IMR-90 (cell line): ENCODE measurements around the gene BMP7. TPM values are rescaled to one million over a fixed set of nuclear protein-coding genes. Genes with fewer than 3 reads are reported as not detected.

Experiments
- ATAC-seq: fragments of 200-7000 bp; cut with Tn5 transposase; 2 replicates; pipeline ENCODE4 v1.9.1; 2020; ENCODE audit warnings: low read depth, mild to moderate bottlenecking, moderate library complexity
- BruUV-seq: library from RNA; stranded (reverse); fragments of 400-500 nt; replicated peaks from 2 replicates; lab custom pipeline; 2021; lab: Mats Ljungman, UMichigan
- CTCF ChIA-PET: fragments of 300-600 bp; formaldehyde crosslinking; extraction: SDS; loops from one replicate; lab custom pipeline; 2021; ENCODE audit warnings: antibody characterized with exemption; lab: Yijun Ruan, JAX
- POLR2A ChIA-PET: fragments of 300-600 bp; sonication (Branson Sonifier 250); formaldehyde crosslinking; loops from one replicate; lab custom pipeline; 2022; ENCODE audit warnings: antibody characterized with exemption; ENCODE audit not compliant: unreplicated experiment; lab: Charles Lee
- DNase-seq: peaks from one replicate; pipeline ENCODE4 v3.0.0; 2013
- H2AFZ ChIP-seq: replicated peaks from 2 replicates; pipeline ENCODE3; 2013; ENCODE audit warnings: low read length, mild to moderate bottlenecking; ENCODE audit not compliant: poor library complexity
- H2AK5ac ChIP-seq: 2 replicates; pipeline ENCODE4 v1.6.1; 2013; ENCODE audit warnings: low read depth, low read length, inconsistent platforms
- H2AK9ac ChIP-seq: replicated peaks from 2 replicates; pipeline ENCODE3; 2013; ENCODE audit warnings: mild to moderate bottlenecking, low read depth, low read length, moderate library complexity; ENCODE audit not compliant: poor library complexity
- H2BK120ac ChIP-seq: 2 replicates; pipeline ENCODE4 v1.6.1; 2013; ENCODE audit warnings: low read depth, low read length, inconsistent platforms
- H2BK15ac ChIP-seq: 3 replicates; pipeline ENCODE4 v1.6.1; 2013; ENCODE audit warnings: low read depth, low read length, inconsistent platforms
- H2BK20ac ChIP-seq: 2 replicates; pipeline ENCODE4 v1.6.1; 2013; ENCODE audit warnings: low read depth, mild to moderate bottlenecking, inconsistent platforms, low read length, moderate library complexity
- H2BK5ac ChIP-seq: 2 replicates; pipeline ENCODE4 v1.6.1; 2013; ENCODE audit warnings: mild to moderate bottlenecking, low read depth, low read length, inconsistent platforms; ENCODE audit not compliant: poor library complexity, severe bottlenecking
- H3K14ac ChIP-seq: replicated peaks from 2 replicates; pipeline ENCODE4 v1.6.1; 2013; ENCODE audit warnings: low read depth, low read length, inconsistent platforms
- H3K18ac ChIP-seq: 2 replicates; pipeline ENCODE4 v1.6.1; 2013; ENCODE audit warnings: low read depth, low read length, control low read depth
- H3K23ac ChIP-seq: 2 replicates; pipeline ENCODE4 v1.6.1; 2013; ENCODE audit warnings: low read depth, low read length, inconsistent platforms
- H3K27ac ChIP-seq: 2 replicates; pipeline ENCODE4 v1.5.1; 2013; ENCODE audit warnings: mild to moderate bottlenecking, control low read depth, low read length; ENCODE audit not compliant: insufficient read depth
- H3K27me3 ChIP-seq: 2 replicates; pipeline ENCODE4 v1.6.1; 2013; ENCODE audit warnings: low read length; ENCODE audit not compliant: control insufficient read depth, insufficient read depth
- H3K36me3 ChIP-seq: 2 replicates; pipeline ENCODE4 v1.6.1; 2013; ENCODE audit warnings: low read length, mixed read lengths; ENCODE audit not compliant: control insufficient read depth, insufficient read depth
- H3K4ac ChIP-seq: 2 replicates; pipeline ENCODE4 v1.6.1; 2013; ENCODE audit warnings: low read depth, low read length, inconsistent platforms
- H3K4me1 ChIP-seq: 2 replicates; pipeline ENCODE4 v1.6.1; 2013; ENCODE audit warnings: low read length, mixed read lengths; ENCODE audit not compliant: control insufficient read depth, insufficient read depth
- H3K4me2 ChIP-seq: 2 replicates; pipeline ENCODE4 v1.6.1; 2013; ENCODE audit warnings: low read depth, mild to moderate bottlenecking, control low read depth, low read length, moderate library complexity
- H3K4me3 ChIP-seq: 2 replicates; pipeline ENCODE4 v1.5.1; 2013; ENCODE audit warnings: low read depth, mild to moderate bottlenecking, control low read depth, low read length, moderate library complexity; ENCODE audit not compliant: insufficient read depth
- H3K56ac ChIP-seq: 2 replicates; pipeline ENCODE4 v1.6.1; 2013; ENCODE audit warnings: low read length, inconsistent platforms; ENCODE audit not compliant: insufficient read depth; ENCODE audit errors: extremely low read depth
- H3K79me1 ChIP-seq, 2 experiments: 2 replicates each; pipeline ENCODE4 v1.6.1; 2013; ENCODE audit warnings: low read length in 2 of 2, inconsistent platforms in 1 of 2, low read depth in 1 of 2
- H3K9ac ChIP-seq: 2 replicates; pipeline ENCODE4 v1.6.1; 2013; ENCODE audit warnings: low read depth, low read length, control low read depth
- H3K9me1 ChIP-seq: 2 replicates; pipeline ENCODE4 v1.6.1; 2013; ENCODE audit warnings: low read length, inconsistent platforms; ENCODE audit not compliant: insufficient read depth
- H3K9me3 ChIP-seq: 2 replicates; pipeline ENCODE4 v1.6.1; 2013; ENCODE audit warnings: low read length; ENCODE audit not compliant: control insufficient read depth, insufficient read depth
- H4K20me1 ChIP-seq: 2 replicates; pipeline ENCODE4 v1.6.1; 2013; ENCODE audit warnings: low read length, inconsistent platforms; ENCODE audit not compliant: insufficient read depth
- H4K5ac ChIP-seq: 2 replicates; pipeline ENCODE4 v1.6.1; 2013; ENCODE audit warnings: mild to moderate bottlenecking, low read depth, low read length, control low read depth
- H4K8ac ChIP-seq, 2 experiments: 2 replicates each; pipeline ENCODE4 v1.6.1; 2013; ENCODE audit warnings: low read depth in 2 of 2, low read length in 2 of 2, control low read depth in 1 of 2, inconsistent platforms in 1 of 2
- H4K91ac ChIP-seq: 2 replicates; pipeline ENCODE4 v1.6.1; 2013; ENCODE audit warnings: low read depth, low read length, inconsistent platforms; ENCODE audit not compliant: insufficient read depth
- BHLHE40 ChIP-seq: fragments of 150-350 bp; IDR thresholded peaks from 2 replicates; pipeline ENCODE4 v1.6.1; 2016; ENCODE audit warnings: mild to moderate bottlenecking, low read depth, low read length
- CEBPB ChIP-seq: IDR thresholded peaks from 2 replicates; pipeline ENCODE4 v1.6.1; 2012; ENCODE audit warnings: low read depth, low read length, improper control_type of control experiment
- CHD1 ChIP-seq: IDR thresholded peaks from 2 replicates; pipeline ENCODE4 v1.6.1; 2012; ENCODE audit warnings: low read depth, low read length, improper control_type of control experiment
- FOS ChIP-seq: fragments of 150-350 bp; IDR thresholded peaks from 2 replicates; pipeline ENCODE4 v1.6.1; 2016; ENCODE audit warnings: low read depth, low read length
- MAZ ChIP-seq: IDR thresholded peaks from 2 replicates; pipeline ENCODE4 v1.6.1; 2012; ENCODE audit warnings: low read depth, mild to moderate bottlenecking, low read length, improper control_type of control experiment, moderate library complexity, borderline replicate concordance
- MXI1 ChIP-seq: IDR thresholded peaks from 2 replicates; pipeline ENCODE4 v1.6.1; 2012; ENCODE audit warnings: low read depth, mild to moderate bottlenecking, low read length, moderate library complexity, borderline replicate concordance
- NFE2L2 ChIP-seq: fragments of 150-350 bp; IDR thresholded peaks from 2 replicates; pipeline ENCODE4 v1.6.1; 2016; ENCODE audit warnings: low read depth, mild to moderate bottlenecking, low read length
- RFX5 ChIP-seq: IDR thresholded peaks from 2 replicates; pipeline ENCODE4 v1.8.0; 2012; ENCODE audit warnings: low read depth, mild to moderate bottlenecking, low read length, moderate library complexity
- SMC3 ChIP-seq: fragments of 150-350 bp; IDR thresholded peaks from 2 replicates; pipeline ENCODE4 v1.6.1; 2016; ENCODE audit warnings: low read depth, mild to moderate bottlenecking, antibody characterized with exemption, low read length, moderate library complexity
- WGBS, 2 experiments: methylation state at CpG; one replicate each; pipeline versions ENCODE4 v1.1.5 to v1.1.7; 2013; ENCODE audit warnings: missing lambda C conversion rate in 2 of 2; ENCODE audit not compliant: insufficient read length in 1 of 2; ENCODE audit errors: extremely low coverage in 2 of 2; 5-methylcytosine and 5-hydroxymethylcytosine counted together
- dilution Hi-C: fragments of 300-500 bp; cut with HindIII; formaldehyde crosslinking; loops from one replicate; pipeline ENCODE4 v1.14.3; 2018; ENCODE audit warnings: low sequenced_read_pairs; ENCODE audit not compliant: unreplicated experiment
- in situ Hi-C: fragments of 300-500 bp; cut with MboI; formaldehyde crosslinking; loops from 3 replicates; pipeline ENCODE4 v1.14.3; 2019; ENCODE audit warnings: low sequenced_read_pairs, inconsistent platforms, mixed read lengths
- intact Hi-C: fragments of 100-400 bp; cut with micrococcal nuclease; formaldehyde crosslinking; loops from 2 replicates; pipeline ENCODE4 v1.10.0; 2022
- polyA plus RNA-seq, 3 experiments: library from polyadenylated mRNA; depleted of rRNA; stranded (reverse); fragments of >200 nt; gene quantifications; 2 replicates each; pipeline ENCODE4 v1.2.3, GENCODE V29; 2012; ENCODE audit warnings: low replicate concordance in 1 of 3
- total RNA-seq: library from RNA; depleted of rRNA; stranded (reverse); fragments of >200 nt; gene quantifications from 2 replicates; pipeline ENCODE4 v1.2.3, GENCODE V29; 2012
- TF ChIP-seq, protein P1 (sequence below): fragments of 150-350 bp; IDR thresholded peaks from 2 replicates; pipeline ENCODE4 v1.6.1; 2016; ENCODE audit warnings: low read depth, mild to moderate bottlenecking, low read length, moderate library complexity, borderline replicate concordance

Gene BMP7
- total and polyA plus RNA-seq, 2 of the 4 experiments (the other 2 are of a cell fraction): not detected

DNA sequence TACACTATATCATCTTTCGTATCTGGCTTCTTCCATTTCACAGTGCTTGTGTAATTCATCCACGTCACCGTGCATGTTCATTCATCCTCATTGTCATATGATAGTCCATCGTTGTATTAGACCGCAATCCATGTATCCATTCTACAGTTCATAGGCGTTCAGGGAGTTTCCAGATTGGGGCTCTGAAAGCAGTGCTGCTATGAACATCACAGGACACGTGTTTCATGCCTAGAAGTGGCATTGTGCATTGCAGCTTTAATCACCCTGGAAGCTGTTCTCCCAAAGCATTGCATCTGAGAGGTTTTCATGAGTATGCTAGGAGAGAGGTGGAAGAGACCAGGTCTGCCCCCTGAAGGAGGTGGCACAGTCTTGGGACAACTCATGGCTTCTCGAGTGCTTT lies 35.3 kb downstream of the BMP7 start:
- H3K4me1 ChIP-seq: no peaks in the 10 kb centered on the region
- H2BK120ac ChIP-seq: no peak overlapping the region
- intact Hi-C loops (no loop called here), in situ Hi-C loops (no loop called here), dilution Hi-C loops (no loop called here)
- H2AFZ ChIP-seq: no peak overlapping the region
- H3K4me3 ChIP-seq: no peak overlapping the region
- no peaks in the 10 kb centered on the region for H3K9me1 ChIP-seq
- POLR2A ChIA-PET: no interaction called here
- H3K56ac ChIP-seq: no peak overlapping the region
- no peak overlapping the region for H3K27ac ChIP-seq
- no peak overlapping the region for H4K5ac ChIP-seq
- H2BK20ac ChIP-seq: no peak overlapping the region
- H3K4ac ChIP-seq: no peak overlapping the region
- no peaks in the 10 kb centered on the region; the same call in 1 of the 2 replicates for H3K27me3 ChIP-seq
- 0% methylated on average over 1 of the region's 8 CpGs; no CpG with 5 or more reads in 1 of the 2 experiments for WGBS, 2 experiments
- no peak for DNase-seq
- H2BK15ac ChIP-seq: no peak overlapping the region
- CTCF ChIA-PET: no interaction called here
- H4K91ac ChIP-seq: no peak overlapping the region
- no peak overlapping the region for H3K9ac ChIP-seq
- H3K4me2 ChIP-seq: no peak overlapping the region
- no peaks in the 10 kb centered on the region; the same call in none of the 2 replicates for H3K9me3 ChIP-seq
- no peaks in the 10 kb centered on the region for H4K20me1 ChIP-seq
- no peaks in the 10 kb centered on the region for H3K36me3 ChIP-seq
- H3K18ac ChIP-seq: no peak overlapping the region
- no peaks in the 10 kb centered on the region for H3K79me1 ChIP-seq
- no peak overlapping the region for H4K8ac ChIP-seq
- ATAC-seq: no peak
- no peak for TF ChIP-seq NFE2L2
- no peak for TF ChIP-seq RFX5
- no peak for TF ChIP-seq CHD1
- no peak for TF ChIP-seq CEBPB
- TF ChIP-seq, protein P1, sequence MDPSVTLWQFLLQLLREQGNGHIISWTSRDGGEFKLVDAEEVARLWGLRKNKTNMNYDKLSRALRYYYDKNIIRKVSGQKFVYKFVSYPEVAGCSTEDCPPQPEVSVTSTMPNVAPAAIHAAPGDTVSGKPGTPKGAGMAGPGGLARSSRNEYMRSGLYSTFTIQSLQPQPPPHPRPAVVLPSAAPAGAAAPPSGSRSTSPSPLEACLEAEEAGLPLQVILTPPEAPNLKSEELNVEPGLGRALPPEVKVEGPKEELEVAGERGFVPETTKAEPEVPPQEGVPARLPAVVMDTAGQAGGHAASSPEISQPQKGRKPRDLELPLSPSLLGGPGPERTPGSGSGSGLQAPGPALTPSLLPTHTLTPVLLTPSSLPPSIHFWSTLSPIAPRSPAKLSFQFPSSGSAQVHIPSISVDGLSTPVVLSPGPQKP: no peak
- no peak for TF ChIP-seq SMC3
- no peak for TF ChIP-seq MAZ
- TF ChIP-seq BHLHE40: no peak
- no peak for TF ChIP-seq FOS
- no peak for TF ChIP-seq MXI1
- H2AK9ac ChIP-seq: no peak overlapping the region
- H3K23ac ChIP-seq: no peak overlapping the region
- no peak overlapping the region for H2AK5ac ChIP-seq
- H2BK5ac ChIP-seq: no peak overlapping the region
- no peak overlapping the region for H3K14ac ChIP-seq
- no TSS peak for BruUV-seq
